HEK293T (cell line): Measurements from ENCODE around the gene PCBP3.
"Not testable (repeated sequence)": the region's sequence is repeated elsewhere in the genome, so short reads cannot be mapped to it uniquely, and the experiment has no call there.

Source experiments
- CTCF ChIA-PET: fragments of 350-600 bp; formaldehyde crosslinking; extraction: SDS; loops from one replicate; lab custom pipeline; 2021; ENCODE audit warnings: antibody characterized with exemption, inconsistent platforms; lab: Yijun Ruan, JAX
- POLR2A ChIA-PET: fragments of 350-600 bp; formaldehyde crosslinking; extraction: SDS; loops from one replicate; lab custom pipeline; 2020; ENCODE audit warnings: antibody characterized with exemption, inconsistent platforms; lab: Yijun Ruan, JAX
- DNase-seq: peaks from one replicate; pipeline ENCODE4 v3.0.0; 2012; ENCODE audit warnings: mixed read lengths; ENCODE audit errors: extremely low spot score
- ARNT ChIP-seq: fragments of 450-650 bp; IDR thresholded peaks from 2 replicates; pipeline ENCODE4 v1.6.1; 2017; ENCODE audit warnings: mild to moderate bottlenecking
- BHLHE40 ChIP-seq: fragments of 450-650 bp; IDR thresholded peaks from 2 replicates; pipeline ENCODE4 v1.6.1; 2016; ENCODE audit warnings: mild to moderate bottlenecking, moderate library complexity, borderline replicate concordance
- CTBP1 ChIP-seq: fragments of 450-650 bp; IDR thresholded peaks from 2 replicates; pipeline ENCODE4 v1.6.1; 2016; ENCODE audit warnings: borderline replicate concordance
- ELF4 ChIP-seq: fragments of 450-650 bp; IDR thresholded peaks from 2 replicates; pipeline ENCODE4 v1.6.1; 2017; ENCODE audit warnings: antibody characterized with exemption
- FOXA1 ChIP-seq: fragments of 450-650 bp; IDR thresholded peaks from 2 replicates; pipeline ENCODE4 v1.6.1; 2016; ENCODE audit warnings: mild to moderate bottlenecking
- FOXK2 ChIP-seq: fragments of 450-650 bp; IDR thresholded peaks from 2 replicates; pipeline ENCODE4 v1.6.1; 2016; ENCODE audit warnings: mild to moderate bottlenecking
- FOXM1 ChIP-seq: fragments of 450-650 bp; IDR thresholded peaks from 2 replicates; pipeline ENCODE4 v1.6.1; 2017; ENCODE audit warnings: mild to moderate bottlenecking, borderline replicate concordance
- HDGF ChIP-seq: fragments of 450-650 bp; IDR thresholded peaks from 2 replicates; pipeline ENCODE4 v1.6.1; 2017; ENCODE audit warnings: antibody characterized with exemption, borderline replicate concordance
- L3MBTL2 ChIP-seq: fragments of 450-650 bp; conservative IDR thresholded peaks from 2 replicates; pipeline ENCODE4 v1.6.1; 2016; ENCODE audit warnings: mild to moderate bottlenecking
- LEF1 ChIP-seq: fragments of 450-650 bp; IDR thresholded peaks from 2 replicates; pipeline ENCODE4 v1.6.1; 2017; ENCODE audit warnings: mild to moderate bottlenecking, borderline replicate concordance
- NFRKB ChIP-seq: fragments of 450-650 bp; IDR thresholded peaks from 2 replicates; pipeline ENCODE4 v1.6.1; 2016; ENCODE audit warnings: mild to moderate bottlenecking, moderate library complexity
- PKNOX1 ChIP-seq: fragments of 450-650 bp; IDR thresholded peaks from 2 replicates; pipeline ENCODE4 v1.6.1; 2016
- SP1 ChIP-seq: fragments of 450-650 bp; IDR thresholded peaks from 2 replicates; pipeline ENCODE4 v1.6.1; 2017
- SUZ12 ChIP-seq: fragments of 450-650 bp; IDR thresholded peaks from 2 replicates; pipeline ENCODE4 v1.6.1; 2016; ENCODE audit warnings: mild to moderate bottlenecking
- TARDBP ChIP-seq: fragments of 450-650 bp; IDR thresholded peaks from 2 replicates; pipeline ENCODE4 v1.6.1; 2016
- ZNF384 ChIP-seq: fragments of 450-650 bp; IDR thresholded peaks from 2 replicates; pipeline ENCODE4 v1.6.1; 2016

PCBP3 gene

GRCh38 chr21:45974073-45975019 lies 330.8 kb downstream of the PCBP3 start:
- ChIA-PET POLR2A (interaction anchor here (0.7 to 1.9 kb wide), 5 partner anchors 8 to 169 kb away, joined by 3 to 12 read pairs (median 3); no protein-coding TSS in a partner anchor), CTCF (interaction anchor here (0.6 to 1.0 kb wide), 3 partner anchors 9 to 169 kb away, joined by 3 to 6 read pairs (median 3); no protein-coding TSS in a partner anchor)
- no peak for TF ChIP-seq NFRKB
- TF ChIP-seq L3MBTL2: peak; percentile 53; the same call in 1 of the 2 replicates
- peak; percentile 28; the same call in 1 of the 2 replicates for TF ChIP-seq ELF4
- peak; percentile 54 for DNase-seq

GRCh38 chr21:45975020-45975666 lies 331.6 kb downstream of the PCBP3 start:
- no peak for DNase-seq
- TF ChIP-seq FOXK2: no peak
- no peak for TF ChIP-seq CTBP1
- TF ChIP-seq NFRKB: no peak
- no peak for TF ChIP-seq LEF1
- TF ChIP-seq ELF4: no peak
- no peak for TF ChIP-seq L3MBTL2
- TF ChIP-seq FOXA1: no peak
- no peak for TF ChIP-seq ZNF384
- no peak for TF ChIP-seq FOXM1
- CTCF ChIA-PET: no interaction called here
- POLR2A ChIA-PET: interaction anchor here (0.7 kb wide), 1 partner anchor 124 kb away, joined by 3 read pairs; no protein-coding TSS in a partner anchor

- CTCF ChIA-PET, POLR2A ChIA-PET: not testable (repeated sequence)
Measured at GRCh38 chr21:45975667-45976409, 332.3 kb downstream of the PCBP3 start.

GRCh38 chr21:45976701-45977311 lies 333.3 kb downstream of the PCBP3 start:
- ChIA-PET CTCF (no interaction called here), POLR2A (no interaction called here)
- TF ChIP-seq BHLHE40 (no peak), FOXK2 (no peak), L3MBTL2 (no peak), TARDBP (no peak), PKNOX1 (no peak), SP1 (no peak)
- no peak for DNase-seq

More at GRCh38 chr21:45975667-45976409, 332.3 kb downstream of the PCBP3 start:
- not testable (repeated sequence) for DNase-seq

GRCh38 chr21:45977396-45977795 lies 333.9 kb downstream of the PCBP3 start:
- ChIA-PET POLR2A (no interaction called here), CTCF (no interaction called here)
- no peak for DNase-seq

More at GRCh38 chr21:45977396-45977795, 333.9 kb downstream of the PCBP3 start:
- TF ChIP-seq NFRKB (no peak), FOXA1 (no peak), ZNF384 (no peak), SP1 (no peak), BHLHE40 (no peak), ARNT (no peak), L3MBTL2 (no peak), TARDBP (no peak), PKNOX1 (no peak), FOXK2 (no peak), HDGF (no peak), FOXM1 (no peak), LEF1 (no peak), CTBP1 (no peak), ELF4 (no peak), SUZ12 (no peak)
